SK-N-MC (cell line): ENCODE measurements around the gene PLEKHG5.

Experiments
- EZH2 ChIP-seq: fragments of 200-600 bp; sonication (generic); IDR thresholded peaks from one replicate; pipeline ENCODE4 v1.6.1; 2017; ENCODE audit warnings: antibody characterized with exemption
- POLR2AphosphoS5 ChIP-seq: IDR thresholded peaks from 2 replicates; pipeline ENCODE4 v1.6.1; 2012; ENCODE audit warnings: mild to moderate bottlenecking, low read depth, low read length, borderline replicate concordance

- no peak for TF ChIP-seq EZH2
- TF ChIP-seq POLR2AphosphoS5: no peak
Measured at GRCh38 chr1:6497867-6498575, 6.6 kb upstream of the PLEKHG5 start.
